GM12878 (cell line): ENCODE data around the gene UAP1. TPM values are rescaled to one million over a fixed set of nuclear protein-coding genes. Genes with fewer than 3 reads are reported as not detected.

Source experiments
- ATAC-seq: fragments of 200-7000 bp; cut with Tn5 transposase; 3 replicates; pipeline ENCODE4 v1.9.1; 2020; ENCODE audit warnings: mild to moderate bottlenecking, moderate library complexity
- BruUV-seq: library from RNA; stranded (reverse); fragments of 400-500 nt; replicated peaks from 2 replicates; lab custom pipeline; 2021; lab: Mats Ljungman, UMichigan
- CTCF ChIA-PET: fragments of 300-600 bp; sonication (Branson Sonifier 250); formaldehyde crosslinking; extraction: SDS; loops from one replicate; lab custom pipeline; 2021; ENCODE audit warnings: inconsistent platforms; lab: Yijun Ruan, JAX
- POLR2A ChIA-PET: fragments of 350-600 bp; formaldehyde crosslinking; extraction: SDS; loops from one replicate; lab custom pipeline; 2021; ENCODE audit warnings: inconsistent platforms; lab: Charles Lee
- RAD21 ChIA-PET: fragments of 300-600 bp; sonication (Branson Sonifier 250); formaldehyde crosslinking; loops from one replicate; lab custom pipeline; 2023; ENCODE audit warnings: antibody characterized with exemption; ENCODE audit not compliant: unreplicated experiment; lab: Charles Lee
- SMC1A ChIA-PET: fragments of 300-600 bp; sonication (Branson Sonifier 250); formaldehyde crosslinking; loops from one replicate; lab custom pipeline; 2023; ENCODE audit not compliant: unreplicated experiment, uncharacterized antibody; lab: Charles Lee
- DNase-seq: peaks from one replicate; pipeline ENCODE4 v3.0.0-alpha.2; 2011; ENCODE audit warnings: low read depth, low spot score
- FAIRE-seq: peaks from 3 replicates; lab custom pipeline; 2011; peaks lifted over from hg19 to GRCh38; lab: Jason Lieb, UNC
- H2AFZ ChIP-seq: 2 replicates; pipeline ENCODE4 v1.6.0; 2011; ENCODE audit warnings: low read depth, low read length, control low read depth; ENCODE audit not compliant: control insufficient read depth
- H3K27ac ChIP-seq: 2 replicates; pipeline ENCODE4 v1.5.1; 2011; ENCODE audit warnings: control low read depth; ENCODE audit not compliant: control insufficient read depth, insufficient read depth
- H3K27me3 ChIP-seq, 2 experiments: replicated peaks in 1 of 2; 2 replicates each; pipeline versions ENCODE4 v1.6.0 to v1.6.1; 2011; ENCODE audit warnings: low read length in 1 of 2; ENCODE audit not compliant: control insufficient read depth in 2 of 2, insufficient read depth in 2 of 2
- H3K36me3 ChIP-seq, 2 experiments: 2 replicates each; pipeline ENCODE4 v1.5.1; 2011; ENCODE audit warnings: low read length in 1 of 2; ENCODE audit not compliant: control insufficient read depth in 2 of 2, insufficient read depth in 2 of 2
- H3K4me1 ChIP-seq: 2 replicates; pipeline ENCODE4 v1.6.1; 2011; ENCODE audit warnings: mild to moderate bottlenecking, low read length, moderate library complexity, mixed read lengths; ENCODE audit not compliant: control insufficient read depth, insufficient read depth
- H3K4me2 ChIP-seq: 2 replicates; pipeline ENCODE4 v1.6.0; 2011; ENCODE audit warnings: control low read depth; ENCODE audit not compliant: control insufficient read depth, insufficient read depth
- H3K4me3 ChIP-seq: fragments of 200-600 bp; sonication (generic); 2 replicates; pipeline ENCODE4 v1.5.1; 2016
- H3K79me2 ChIP-seq: 2 replicates; pipeline ENCODE4 v1.6.0; 2011; ENCODE audit warnings: low read length; ENCODE audit not compliant: control insufficient read depth, insufficient read depth
- H3K9ac ChIP-seq: 2 replicates; pipeline ENCODE4 v1.8.0; 2011; ENCODE audit warnings: low read length, control low read depth, mixed read lengths; ENCODE audit not compliant: control insufficient read depth, insufficient read depth
- H3K9me3 ChIP-seq: replicated peaks from 3 replicates; pipeline ENCODE4 v1.5.1; 2011; ENCODE audit warnings: mild to moderate bottlenecking, low read length; ENCODE audit not compliant: control insufficient read depth, insufficient read depth
- H4K20me1 ChIP-seq: 2 replicates; pipeline ENCODE4 v1.6.0; 2011; ENCODE audit not compliant: control insufficient read depth, insufficient read depth
- ATF7 ChIP-seq: fragments of 450-650 bp; IDR thresholded peaks from 2 replicates; pipeline ENCODE4 v1.6.1; 2016; ENCODE audit warnings: low read depth, mild to moderate bottlenecking
- BCLAF1 ChIP-seq: fragments of 450-650 bp; IDR thresholded peaks from 2 replicates; pipeline ENCODE4 v1.6.1; 2017; ENCODE audit warnings: antibody characterized with exemption, mild to moderate bottlenecking, moderate library complexity
- CBX5 ChIP-seq: sonication (generic); IDR thresholded peaks from 2 replicates; pipeline ENCODE4 v1.6.1; 2016; ENCODE audit warnings: low read depth, moderate library complexity, mild to moderate bottlenecking, inconsistent platforms
- GABPA ChIP-seq: IDR thresholded peaks from 2 replicates; pipeline ENCODE4 v1.6.1; 2014; ENCODE audit warnings: antibody characterized with exemption, low read depth, mild to moderate bottlenecking, inconsistent platforms
- IKZF2 ChIP-seq, 2 experiments: fragments of 450-650 bp; IDR thresholded peaks; 2 replicates each; pipeline ENCODE4 v1.6.1; 2017; ENCODE audit warnings: mild to moderate bottlenecking in 2 of 2, moderate library complexity in 2 of 2
- KLF5 ChIP-seq: fragments of 450-650 bp; IDR thresholded peaks from 2 replicates; pipeline ENCODE4 v1.6.1; 2014; ENCODE audit warnings: mild to moderate bottlenecking; ENCODE audit not compliant: partially characterized antibody
- LARP7 ChIP-seq: fragments of 450-650 bp; IDR thresholded peaks from 2 replicates; pipeline ENCODE4 v1.6.1; 2017; ENCODE audit warnings: mild to moderate bottlenecking
- NBN ChIP-seq: fragments of 450-650 bp; IDR thresholded peaks from 2 replicates; pipeline ENCODE4 v1.6.1; 2016
- NRF1 ChIP-seq: conservative IDR thresholded peaks from 2 replicates; pipeline ENCODE4 v1.6.1; 2011; ENCODE audit warnings: mild to moderate bottlenecking, low read depth, low read length, improper control_type of control experiment
- RB1 ChIP-seq: fragments of 450-650 bp; formaldehyde crosslinking; IDR thresholded peaks from 2 replicates; pipeline ENCODE4 v1.6.1; 2017; ENCODE audit warnings: mild to moderate bottlenecking, borderline replicate concordance
- RCOR1 ChIP-seq: conservative IDR thresholded peaks from 2 replicates; pipeline ENCODE4 v1.6.1; 2012; ENCODE audit warnings: low read depth, low read length, improper control_type of control experiment
- STAT1 ChIP-seq: fragments of 450-650 bp; conservative IDR thresholded peaks from 2 replicates; pipeline ENCODE4 v1.6.1; 2014; ENCODE audit warnings: antibody characterized with exemption, mild to moderate bottlenecking
- ZZZ3 ChIP-seq: IDR thresholded peaks from 2 replicates; pipeline ENCODE4 v1.6.1; 2011; ENCODE audit warnings: low read depth; ENCODE audit not compliant: control insufficient read depth, insufficient read length
- WGBS: methylation state at CpG from one replicate; pipeline ENCODE4 v1.1.6; 2016; ENCODE audit warnings: low lambda C conversion rate; ENCODE audit not compliant: insufficient replicate concordance, insufficient coverage; ENCODE audit errors: missing lambda C conversion rate; 5-methylcytosine and 5-hydroxymethylcytosine counted together
- in situ Hi-C: fragments of 300-500 bp; cut with MboI; formaldehyde crosslinking; loops from 9 replicates; pipeline ENCODE4 v1.14.3; 2018; ENCODE audit warnings: mixed read lengths
- intact Hi-C: fragments of 100-400 bp; cut with micrococcal nuclease; formaldehyde crosslinking; loops from one replicate; pipeline ENCODE4 v1.14.2; 2022; ENCODE audit not compliant: unreplicated experiment
- polyA plus RNA-seq, 11 experiments: library from polyadenylated mRNA; depleted of rRNA in 4 of 11; unstranded in 6 of 11; stranded (reverse) in 5 of 11; fragments of >200 nt; fragmentation: Nextera tagmentation in 4 of 11; fragmentation: Illumina TruSeq in 1 of 11; extraction: Ambion mirVana in 4 of 11; extraction: Trizol in 1 of 11; gene quantifications; 1 replicate in 1 of 11; 2 replicates in 10 of 11; pipeline versions ENCODE4 v1.2.1 to v1.2.3, GENCODE V29; 2011 to 2016; ENCODE audit warnings: inconsistent platforms in 2 of 11, missing spikeins in 2 of 11, low read depth in 1 of 11
- total RNA-seq, 4 experiments: library from RNA; depleted of rRNA in 3 of 4; stranded (reverse); fragments of >200 nt in 3 of 4; fragmentation: Illumina TruSeq in 1 of 4; extraction: Trizol in 1 of 4; gene quantifications; 2 replicates each; pipeline versions ENCODE4 v1.2.1 to v1.2.3, GENCODE V29; 2013 to 2021
- TF ChIP-seq, protein P1 (sequence below), 3 experiments: IDR thresholded peaks in 2 of 3; conservative IDR thresholded peaks in 1 of 3; 2 replicates each; pipeline ENCODE4 v1.5.1; 2011; ENCODE audit warnings: low read depth in 3 of 3, low read length in 3 of 3, mild to moderate bottlenecking in 3 of 3, control low read depth in 2 of 3, moderate library complexity in 2 of 3, inconsistent platforms in 1 of 3, mixed read lengths in 1 of 3; ENCODE audit not compliant: control insufficient read depth in 2 of 3, insufficient read depth in 1 of 3; ENCODE audit errors: extremely low read depth in 1 of 3
- TF ChIP-seq, protein P2 (sequence below): IDR thresholded peaks from 2 replicates; pipeline ENCODE4 v1.6.1; 2011; ENCODE audit warnings: borderline replicate concordance, low read depth, mild to moderate bottlenecking, moderate library complexity, mixed read lengths, low read length; ENCODE audit not compliant: insufficient read depth; ENCODE audit errors: extremely low read length
- TF ChIP-seq, protein P3 (sequence below): fragments of 450-650 bp; IDR thresholded peaks from 2 replicates; pipeline ENCODE4 v1.6.1; 2018; ENCODE audit warnings: mild to moderate bottlenecking, low read depth, moderate library complexity; ENCODE audit not compliant: partially characterized antibody

The UAP1 gene
- total and polyA plus RNA-seq, 10 of the 15 experiments (the other 5 are each of a cell fraction or from before 2014, with no cell fraction given): 19.2 to 43.0 (median 30.7) TPM

- FAIRE-seq: no peak
- TF ChIP-seq GABPA: no peak
- TF ChIP-seq, protein P1, sequence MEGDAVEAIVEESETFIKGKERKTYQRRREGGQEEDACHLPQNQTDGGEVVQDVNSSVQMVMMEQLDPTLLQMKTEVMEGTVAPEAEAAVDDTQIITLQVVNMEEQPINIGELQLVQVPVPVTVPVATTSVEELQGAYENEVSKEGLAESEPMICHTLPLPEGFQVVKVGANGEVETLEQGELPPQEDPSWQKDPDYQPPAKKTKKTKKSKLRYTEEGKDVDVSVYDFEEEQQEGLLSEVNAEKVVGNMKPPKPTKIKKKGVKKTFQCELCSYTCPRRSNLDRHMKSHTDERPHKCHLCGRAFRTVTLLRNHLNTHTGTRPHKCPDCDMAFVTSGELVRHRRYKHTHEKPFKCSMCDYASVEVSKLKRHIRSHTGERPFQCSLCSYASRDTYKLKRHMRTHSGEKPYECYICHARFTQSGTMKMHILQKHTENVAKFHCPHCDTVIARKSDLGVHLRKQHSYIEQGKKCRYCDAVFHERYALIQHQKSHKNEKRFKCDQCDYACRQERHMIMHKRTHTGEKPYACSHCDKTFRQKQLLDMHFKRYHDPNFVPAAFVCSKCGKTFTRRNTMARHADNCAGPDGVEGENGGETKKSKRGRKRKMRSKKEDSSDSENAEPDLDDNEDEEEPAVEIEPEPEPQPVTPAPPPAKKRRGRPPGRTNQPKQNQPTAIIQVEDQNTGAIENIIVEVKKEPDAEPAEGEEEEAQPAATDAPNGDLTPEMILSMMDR (IDR thresholded peaks at IDR 0.05 in 2 of 3, conservative IDR thresholded peaks at IDR 0.05 in 1 of 3; ENCODE audit: control insufficient read depth in 2 of 3, extremely low read depth in 1 of 3, insufficient read depth in 1 of 3, low read depth in 3 of 3, low read length in 3 of 3): no peak
- no peak for TF ChIP-seq NRF1
- TF ChIP-seq, protein P2, sequence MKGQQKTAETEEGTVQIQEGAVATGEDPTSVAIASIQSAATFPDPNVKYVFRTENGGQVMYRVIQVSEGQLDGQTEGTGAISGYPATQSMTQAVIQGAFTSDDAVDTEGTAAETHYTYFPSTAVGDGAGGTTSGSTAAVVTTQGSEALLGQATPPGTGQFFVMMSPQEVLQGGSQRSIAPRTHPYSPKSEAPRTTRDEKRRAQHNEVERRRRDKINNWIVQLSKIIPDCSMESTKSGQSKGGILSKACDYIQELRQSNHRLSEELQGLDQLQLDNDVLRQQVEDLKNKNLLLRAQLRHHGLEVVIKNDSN: no peak
- TF ChIP-seq IKZF2 (IDR thresholded peaks at IDR 0.05): no peak
- TF ChIP-seq ATF7: no peak
- no peak for TF ChIP-seq ZZZ3
- no peak for TF ChIP-seq LARP7
- TF ChIP-seq BCLAF1: no peak
- TF ChIP-seq CBX5: no peak
- no peak for TF ChIP-seq KLF5
- TF ChIP-seq RCOR1: no peak
- TF ChIP-seq, protein P3, sequence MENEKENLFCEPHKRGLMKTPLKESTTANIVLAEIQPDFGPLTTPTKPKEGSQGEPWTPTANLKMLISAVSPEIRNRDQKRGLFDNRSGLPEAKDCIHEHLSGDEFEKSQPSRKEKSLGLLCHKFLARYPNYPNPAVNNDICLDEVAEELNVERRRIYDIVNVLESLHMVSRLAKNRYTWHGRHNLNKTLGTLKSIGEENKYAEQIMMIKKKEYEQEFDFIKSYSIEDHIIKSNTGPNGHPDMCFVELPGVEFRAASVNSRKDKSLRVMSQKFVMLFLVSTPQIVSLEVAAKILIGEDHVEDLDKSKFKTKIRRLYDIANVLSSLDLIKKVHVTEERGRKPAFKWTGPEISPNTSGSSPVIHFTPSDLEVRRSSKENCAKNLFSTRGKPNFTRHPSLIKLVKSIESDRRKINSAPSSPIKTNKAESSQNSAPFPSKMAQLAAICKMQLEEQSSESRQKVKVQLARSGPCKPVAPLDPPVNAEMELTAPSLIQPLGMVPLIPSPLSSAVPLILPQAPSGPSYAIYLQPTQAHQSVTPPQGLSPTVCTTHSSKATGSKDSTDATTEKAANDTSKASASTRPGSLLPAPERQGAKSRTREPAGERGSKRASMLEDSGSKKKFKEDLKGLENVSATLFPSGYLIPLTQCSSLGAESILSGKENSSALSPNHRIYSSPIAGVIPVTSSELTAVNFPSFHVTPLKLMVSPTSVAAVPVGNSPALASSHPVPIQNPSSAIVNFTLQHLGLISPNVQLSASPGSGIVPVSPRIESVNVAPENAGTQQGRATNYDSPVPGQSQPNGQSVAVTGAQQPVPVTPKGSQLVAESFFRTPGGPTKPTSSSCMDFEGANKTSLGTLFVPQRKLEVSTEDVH: no peak
- TF ChIP-seq NBN: no peak
- no peak for TF ChIP-seq STAT1
- no peak for TF ChIP-seq RB1
Observed at GRCh38 chr1:162599451-162599850, 37.9 kb downstream of the UAP1 start.

More at GRCh38 chr1:162599451-162599850, 37.9 kb downstream of the UAP1 start:
- ChIA-PET RAD21 (no interaction called here), POLR2A (interaction anchor here (0.6 kb wide), 1 partner anchor 296 kb away, joined by 7 read pairs; no protein-coding TSS in a partner anchor), CTCF (interaction anchor here (1.1 to 4.1 kb wide), 3 partner anchors 14 to 242 kb away, joined by 3 to 28 read pairs (median 5); no protein-coding TSS in a partner anchor), SMC1A (interaction anchor here (0.7 to 3.1 kb wide), 5 partner anchors 10 to 39 kb away, joined by 3 to 10 read pairs (median 4); partner anchors contain the start of gene DDR2)
- Histone ChIP-seq H3K27me3 (no peaks in the 10 kb centered on the region), H3K79me2 (no peaks in the 10 kb centered on the region), H2AFZ (no peak overlapping the region), H3K36me3 (peaks cover 0 to 8% of the 10 kb centered on the region in 2 experiments; a peak in 2 of 4 replicates), H3K4me3 (no peak overlapping the region), H3K4me1 (no peaks in the 10 kb centered on the region), H3K9ac (no peak overlapping the region), H3K9me3 (no peaks in the 10 kb centered on the region), H4K20me1 (no peaks in the 10 kb centered on the region), H3K27ac (no peak overlapping the region), H3K4me2 (no peak overlapping the region)
- WGBS: 100% methylated on average over 1 of the region's 1 CpG
- BruUV-seq: no TSS peak
- intact Hi-C loops (no loop called here), in situ Hi-C loops (no loop called here)
- ATAC-seq (no peak), DNase-seq (no peak)
